Measurements from ENCODE around the gene CERS3. TPM values are rescaled to one million over a fixed set of nuclear protein-coding genes. Genes with fewer than 3 reads are reported as not detected.
A peak's percentile ranks its signal among the peaks of the same experiment; 100 is the strongest.

The CERS3 gene
- polyA plus RNA-seq, 3 donors = 0.04 TPM; not detected in 2

GRCh38 chr15:100536733-100537132 is 8.0 kb upstream of the CERS3 start:
- Histone ChIP-seq H4K20me1 (ENCODE audit: insufficient read depth, low read length) (no peaks in the 10 kb centered on the region), H3K4me2 (replicated peaks; ENCODE audit: extremely low read depth, low read length, poor library complexity, severe bottlenecking) (peak overlapping the region; percentile 15), H3K27ac (ENCODE audit: low read depth in 1 of 2, low read length in 2 of 2) (peak overlapping the region in 1 of 2 donors; percentile 74)

GRCh38 chr15:100533886-100534285 is 5.1 kb upstream of the CERS3 start:
- H3K79me2 ChIP-seq (ENCODE audit: insufficient read depth, low read length) = no peaks in the 10 kb centered on the region
- Mint-ChIP-seq H3K4me1 (peaks cover 31% of the 10 kb centered on the region), H3K9me3 (peaks cover 0 to 10% (median 0%) of the 10 kb centered on the region in 7 donors), H3K27ac (no peak overlapping the region), H3K36me3 (no peaks in the 10 kb centered on the region), H3K27me3 (ENCODE audit: low read depth in 3 of 3) (peaks cover 20 to 24% (median 24%) of the 10 kb centered on the region in 3 donors), H3K4me3 (no peak overlapping the region)
- peaks cover 44 to 45% of the 10 kb centered on the region in 2 donors for H3K4me1 ChIP-seq (ENCODE audit: control insufficient read depth in 1 of 2, insufficient read depth in 2 of 2, low read length in 2 of 2)
- WGBS (ENCODE audit: insufficient coverage) = no CpG with 5 or more reads among the region's 1 CpG
- no peaks in the 10 kb centered on the region for H4K20me1 ChIP-seq (ENCODE audit: insufficient read depth, low read length)
- no peak overlapping the region for H3K9ac ChIP-seq (ENCODE audit: insufficient read depth, low read length, poor library complexity, severe bottlenecking)
- H3K27me3 ChIP-seq (ENCODE audit: control insufficient read depth in 2 of 2, insufficient read depth in 2 of 2, low read length in 2 of 2) = peaks cover 0 to 2% of the 10 kb centered on the region in 2 donors
- DNase-seq = no peak
- H3K9me3 ChIP-seq (replicated peaks in 1 of 2; ENCODE audit: control insufficient read depth in 1 of 2, insufficient read depth in 1 of 2, low read length in 2 of 2) = no peaks in the 10 kb centered on the region
- H3K4me3 ChIP-seq (replicated peaks in 1 of 3; ENCODE audit: low read depth in 2 of 3, low read length in 3 of 3) = no peak overlapping the region
- no peak overlapping the region for H3K4me2 ChIP-seq (replicated peaks; ENCODE audit: extremely low read depth, low read length, poor library complexity, severe bottlenecking)
- TF ChIP-seq CTCF (IDR thresholded peaks at IDR 0.05) = no peak
- no peak overlapping the region for H2AFZ ChIP-seq (ENCODE audit: insufficient read depth, low read depth, low read length, poor library complexity, severe bottlenecking)
- H3K36me3 ChIP-seq (replicated peaks in 1 of 2; ENCODE audit: control insufficient read depth in 1 of 2, insufficient read depth in 2 of 2, low read length in 2 of 2) = no peaks in the 10 kb centered on the region
- intact Hi-C loops (cut with micrococcal nuclease) = no loop called here
- H3K27ac ChIP-seq (ENCODE audit: low read depth in 1 of 2, low read length in 2 of 2) = no peak overlapping the region

More at GRCh38 chr15:100536733-100537132, 8.0 kb upstream of the CERS3 start:
- Histone ChIP-seq H3K36me3 (replicated peaks in 1 of 2; ENCODE audit: control insufficient read depth in 1 of 2, insufficient read depth in 2 of 2, low read length in 2 of 2) (no peaks in the 10 kb centered on the region), H3K4me1 (ENCODE audit: control insufficient read depth in 1 of 2, insufficient read depth in 2 of 2, low read length in 2 of 2) (peaks cover 34 to 35% of the 10 kb centered on the region in 2 donors), H3K9me3 (replicated peaks in 1 of 2; ENCODE audit: control insufficient read depth in 1 of 2, insufficient read depth in 1 of 2, low read length in 2 of 2) (no peaks in the 10 kb centered on the region), H3K79me2 (ENCODE audit: insufficient read depth, low read length) (no peaks in the 10 kb centered on the region), H3K9ac (ENCODE audit: insufficient read depth, low read length, poor library complexity, severe bottlenecking) (peak overlapping the region; percentile 0), H3K27me3 (ENCODE audit: control insufficient read depth in 2 of 2, insufficient read depth in 2 of 2, low read length in 2 of 2) (peaks cover 1 to 2% of the 10 kb centered on the region in 2 donors), H3K4me3 (replicated peaks in 1 of 3; ENCODE audit: low read depth in 2 of 3, low read length in 3 of 3) (no peak overlapping the region), H2AFZ (ENCODE audit: insufficient read depth, low read depth, low read length, poor library complexity, severe bottlenecking) (no peak overlapping the region)
- TF ChIP-seq CTCF (IDR thresholded peaks at IDR 0.05) = no peak
- H3K36me3 Mint-ChIP-seq = no peaks in the 10 kb centered on the region
- H3K9me3 Mint-ChIP-seq = peaks cover 0 to 13% (median 4%) of the 10 kb centered on the region in 7 donors
- H3K4me1 Mint-ChIP-seq = peaks cover 27% of the 10 kb centered on the region
- intact Hi-C loops (cut with micrococcal nuclease) = no loop called here
- DNase-seq = peak in 2 of 3 donors; percentile 37 to 44
- peak overlapping the region in 6 of 7 donors; percentile 72 to 90 (median 86) for H3K27ac Mint-ChIP-seq
- H3K4me3 Mint-ChIP-seq = no peak overlapping the region
- H3K27me3 Mint-ChIP-seq (ENCODE audit: low read depth in 3 of 3) = peaks cover 13 to 22% (median 17%) of the 10 kb centered on the region in 3 donors
